HEK293 (cell line): ENCODE measurements around the gene TRAPPC2L.
A peak's percentile ranks its signal among the peaks of the same experiment; 100 is the strongest.

ENCODE experiments used
- GFI1B ChIP-seq: fragments of 450-650 bp; formaldehyde crosslinking; IDR thresholded peaks from 2 replicates; pipeline ENCODE4 v1.5.1; 2016; ENCODE audit warnings: missing biosample characterization, missing genetic modification characterization
- RBAK ChIP-seq: fragments of 450-650 bp; formaldehyde crosslinking; IDR thresholded peaks from 2 replicates; pipeline ENCODE4 v1.5.1; 2016; ENCODE audit warnings: missing biosample characterization, missing genetic modification characterization
- SP3 ChIP-seq: fragments of 450-650 bp; formaldehyde crosslinking; IDR thresholded peaks from 2 replicates; pipeline ENCODE4 v1.5.1; 2016; ENCODE audit warnings: missing biosample characterization, missing genetic modification characterization
- TRIM28 ChIP-seq: IDR thresholded peaks from 2 replicates; pipeline ENCODE4 v1.6.1; 2011; ENCODE audit warnings: low read length, control low read depth, borderline replicate concordance
- ZFP3 ChIP-seq: fragments of 450-650 bp; formaldehyde crosslinking; IDR thresholded peaks from 2 replicates; pipeline ENCODE4 v1.5.1; 2016; ENCODE audit warnings: low read depth, missing biosample characterization, missing genetic modification characterization
- ZNF132 ChIP-seq: fragments of 450-650 bp; formaldehyde crosslinking; IDR thresholded peaks from 2 replicates; pipeline ENCODE4 v1.5.1; 2017; ENCODE audit warnings: missing biosample characterization, missing genetic modification characterization, borderline replicate concordance
- ZNF266 ChIP-seq: fragments of 450-650 bp; formaldehyde crosslinking; IDR thresholded peaks from 2 replicates; pipeline ENCODE4 v1.5.1; 2016; ENCODE audit warnings: missing biosample characterization, missing genetic modification characterization, low read depth
- ZNF292 ChIP-seq: fragments of 450-650 bp; formaldehyde crosslinking; IDR thresholded peaks from 2 replicates; pipeline ENCODE4 v1.5.1; 2016; ENCODE audit warnings: low read depth, missing biosample characterization, missing genetic modification characterization, borderline replicate concordance
- ZNF335 ChIP-seq: fragments of 450-650 bp; formaldehyde crosslinking; conservative IDR thresholded peaks from 2 replicates; pipeline ENCODE4 v1.5.1; 2016; ENCODE audit warnings: missing biosample characterization, missing genetic modification characterization
- ZNF366 ChIP-seq: fragments of 450-650 bp; formaldehyde crosslinking; conservative IDR thresholded peaks from 2 replicates; pipeline ENCODE4 v1.5.1; 2016; ENCODE audit warnings: missing biosample characterization, missing genetic modification characterization
- ZNF394 ChIP-seq: fragments of 450-650 bp; formaldehyde crosslinking; IDR thresholded peaks from 2 replicates; pipeline ENCODE4 v1.5.1; 2016; ENCODE audit warnings: missing biosample characterization, missing genetic modification characterization, mild to moderate bottlenecking, moderate library complexity, borderline replicate concordance
- ZNF501 ChIP-seq: fragments of 450-650 bp; formaldehyde crosslinking; IDR thresholded peaks from 2 replicates; pipeline ENCODE4 v1.5.1; 2016; ENCODE audit warnings: missing biosample characterization, missing genetic modification characterization
- ZNF529 ChIP-seq: fragments of 450-650 bp; formaldehyde crosslinking; IDR thresholded peaks from 2 replicates; pipeline ENCODE4 v1.5.1; 2017; ENCODE audit warnings: missing genetic modification characterization, missing biosample characterization; ENCODE audit not compliant: insufficient replicate concordance
- ZNF530 ChIP-seq: fragments of 450-650 bp; formaldehyde crosslinking; IDR thresholded peaks from 2 replicates; pipeline ENCODE4 v1.5.1; 2016; ENCODE audit warnings: low read depth, missing biosample characterization, missing genetic modification characterization
- ZNF571 ChIP-seq: fragments of 450-650 bp; formaldehyde crosslinking; IDR thresholded peaks from 2 replicates; pipeline ENCODE4 v1.5.0; 2017; ENCODE audit warnings: missing biosample characterization, missing genetic modification characterization
- ZNF585B ChIP-seq: fragments of 450-650 bp; formaldehyde crosslinking; IDR thresholded peaks from 2 replicates; pipeline ENCODE4 v1.5.1; 2016; ENCODE audit warnings: missing biosample characterization, missing genetic modification characterization
- ZNF600 ChIP-seq: fragments of 450-650 bp; formaldehyde crosslinking; IDR thresholded peaks from 2 replicates; pipeline ENCODE4 v1.5.1; 2016; ENCODE audit warnings: missing biosample characterization, missing genetic modification characterization
- ZNF623 ChIP-seq: fragments of 450-650 bp; formaldehyde crosslinking; IDR thresholded peaks from 2 replicates; pipeline ENCODE4 v1.5.1; 2016; ENCODE audit warnings: missing biosample characterization, missing genetic modification characterization
- ZNF664 ChIP-seq: fragments of 450-650 bp; formaldehyde crosslinking; IDR thresholded peaks from 2 replicates; pipeline ENCODE4 v1.5.1; 2016; ENCODE audit warnings: missing biosample characterization, missing genetic modification characterization
- ZNF701 ChIP-seq: fragments of 450-650 bp; formaldehyde crosslinking; IDR thresholded peaks from 2 replicates; pipeline ENCODE4 v1.5.1; 2016; ENCODE audit warnings: missing biosample characterization, missing genetic modification characterization
- ZNF707 ChIP-seq: fragments of 450-650 bp; formaldehyde crosslinking; IDR thresholded peaks from 2 replicates; pipeline ENCODE4 v1.5.1; 2016; ENCODE audit warnings: missing biosample characterization, missing genetic modification characterization
- ZNF785 ChIP-seq: fragments of 450-650 bp; formaldehyde crosslinking; IDR thresholded peaks from 2 replicates; pipeline ENCODE4 v1.5.1; 2016; ENCODE audit warnings: missing biosample characterization, missing genetic modification characterization
- ZSCAN16 ChIP-seq: fragments of 450-650 bp; formaldehyde crosslinking; IDR thresholded peaks from 2 replicates; pipeline ENCODE4 v1.5.1; 2016; ENCODE audit warnings: missing biosample characterization, missing genetic modification characterization
- TF ChIP-seq, protein P1 (sequence below): fragments of 450-650 bp; formaldehyde crosslinking; IDR thresholded peaks from 2 replicates; pipeline ENCODE4 v1.5.1; 2017; ENCODE audit warnings: missing biosample characterization, missing genetic modification characterization
- TF ChIP-seq, protein P2 (sequence below): fragments of 450-650 bp; formaldehyde crosslinking; IDR thresholded peaks from 2 replicates; pipeline ENCODE4 v1.5.1; 2016; ENCODE audit warnings: missing biosample characterization, missing genetic modification characterization, borderline replicate concordance
- TF ChIP-seq, protein P3 (sequence below): fragments of 450-650 bp; formaldehyde crosslinking; IDR thresholded peaks from 2 replicates; pipeline ENCODE4 v1.5.1; 2016; ENCODE audit warnings: missing biosample characterization, missing genetic modification characterization
- TF ChIP-seq, protein P4 (sequence below): fragments of 450-650 bp; formaldehyde crosslinking; IDR thresholded peaks from 2 replicates; pipeline ENCODE4 v1.5.1; 2016; ENCODE audit warnings: missing biosample characterization, missing genetic modification characterization
- TF ChIP-seq, protein P5 (sequence below): fragments of 450-650 bp; formaldehyde crosslinking; IDR thresholded peaks from 2 replicates; pipeline ENCODE4 v1.5.1; 2016; ENCODE audit warnings: missing biosample characterization, missing genetic modification characterization

Gene TRAPPC2L

DNA sequence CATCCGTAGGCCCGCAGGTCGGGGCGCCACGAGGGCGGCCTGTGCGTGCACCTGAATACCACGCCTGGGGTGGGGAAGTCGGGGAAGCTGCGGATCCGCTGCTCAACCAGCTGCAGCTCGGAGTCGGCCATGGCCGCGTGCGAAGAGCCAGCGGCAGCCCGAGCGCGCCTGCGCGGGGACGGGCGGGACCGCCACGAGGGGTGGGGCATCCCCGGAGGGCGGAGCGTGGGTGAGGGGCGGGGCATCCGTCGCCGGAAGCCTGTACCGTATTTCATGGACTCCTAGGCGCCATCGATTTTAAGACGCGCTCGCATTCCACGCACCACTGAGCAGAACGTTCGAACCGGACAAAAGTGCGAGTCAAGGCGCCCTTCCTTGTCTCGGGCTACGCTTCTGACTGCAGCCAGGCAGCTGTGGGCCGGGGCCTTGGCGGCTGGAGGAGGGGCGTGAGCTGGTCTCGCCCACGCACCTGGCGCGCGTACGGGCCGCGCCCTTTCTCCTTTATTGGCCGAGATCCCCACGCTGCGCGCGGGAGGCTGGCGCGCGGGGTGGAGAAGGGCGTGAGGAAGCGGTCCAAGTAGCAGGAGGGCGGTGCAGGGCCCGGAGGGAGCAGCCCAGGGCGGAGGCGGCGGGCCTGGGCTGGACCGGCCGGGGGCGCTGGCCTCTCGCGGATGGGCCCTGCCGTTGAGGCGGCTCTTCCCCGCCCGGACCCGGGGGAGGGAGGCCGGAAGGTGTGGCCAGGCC is 45.0 kb upstream of the TRAPPC2L start, which contains the start of gene APRT (continued):
- TF ChIP-seq, protein P1, sequence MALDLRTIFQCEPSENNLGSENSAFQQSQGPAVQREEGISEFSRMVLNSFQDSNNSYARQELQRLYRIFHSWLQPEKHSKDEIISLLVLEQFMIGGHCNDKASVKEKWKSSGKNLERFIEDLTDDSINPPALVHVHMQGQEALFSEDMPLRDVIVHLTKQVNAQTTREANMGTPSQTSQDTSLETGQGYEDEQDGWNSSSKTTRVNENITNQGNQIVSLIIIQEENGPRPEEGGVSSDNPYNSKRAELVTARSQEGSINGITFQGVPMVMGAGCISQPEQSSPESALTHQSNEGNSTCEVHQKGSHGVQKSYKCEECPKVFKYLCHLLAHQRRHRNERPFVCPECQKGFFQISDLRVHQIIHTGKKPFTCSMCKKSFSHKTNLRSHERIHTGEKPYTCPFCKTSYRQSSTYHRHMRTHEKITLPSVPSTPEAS (tag by site-specific recombination): no peak
- TF ChIP-seq ZNF701 (tag by site-specific recombination): no peak
- TF ChIP-seq, protein P2, sequence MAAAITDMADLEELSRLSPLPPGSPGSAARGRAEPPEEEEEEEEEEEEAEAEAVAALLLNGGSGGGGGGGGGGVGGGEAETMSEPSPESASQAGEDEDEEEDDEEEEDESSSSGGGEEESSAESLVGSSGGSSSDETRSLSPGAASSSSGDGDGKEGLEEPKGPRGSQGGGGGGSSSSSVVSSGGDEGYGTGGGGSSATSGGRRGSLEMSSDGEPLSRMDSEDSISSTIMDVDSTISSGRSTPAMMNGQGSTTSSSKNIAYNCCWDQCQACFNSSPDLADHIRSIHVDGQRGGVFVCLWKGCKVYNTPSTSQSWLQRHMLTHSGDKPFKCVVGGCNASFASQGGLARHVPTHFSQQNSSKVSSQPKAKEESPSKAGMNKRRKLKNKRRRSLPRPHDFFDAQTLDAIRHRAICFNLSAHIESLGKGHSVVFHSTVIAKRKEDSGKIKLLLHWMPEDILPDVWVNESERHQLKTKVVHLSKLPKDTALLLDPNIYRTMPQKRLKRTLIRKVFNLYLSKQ (tag by site-specific recombination): no peak
- peak; percentile 89 for TF ChIP-seq ZNF600 (tag by site-specific recombination)
- TF ChIP-seq ZNF335 (tag by site-specific recombination): 0 out of 2 replicates have a peak, but pooled peaks have one; percentile 59
- no peak for TF ChIP-seq ZFP3 (tag by site-specific recombination)
- TF ChIP-seq TRIM28: peak; percentile 76; the same call in 1 of the 2 replicates
- TF ChIP-seq ZNF785: peak; percentile 83; the same call in 1 of the 2 replicates
- TF ChIP-seq ZNF266 (tag by site-specific recombination): no peak
- TF ChIP-seq ZNF292 (tag by site-specific recombination): no peak
- no peak for TF ChIP-seq ZNF571 (tag by site-specific recombination)
- peak; percentile 32; the same call in 1 of the 2 replicates for TF ChIP-seq ZNF501
- TF ChIP-seq, protein P3, sequence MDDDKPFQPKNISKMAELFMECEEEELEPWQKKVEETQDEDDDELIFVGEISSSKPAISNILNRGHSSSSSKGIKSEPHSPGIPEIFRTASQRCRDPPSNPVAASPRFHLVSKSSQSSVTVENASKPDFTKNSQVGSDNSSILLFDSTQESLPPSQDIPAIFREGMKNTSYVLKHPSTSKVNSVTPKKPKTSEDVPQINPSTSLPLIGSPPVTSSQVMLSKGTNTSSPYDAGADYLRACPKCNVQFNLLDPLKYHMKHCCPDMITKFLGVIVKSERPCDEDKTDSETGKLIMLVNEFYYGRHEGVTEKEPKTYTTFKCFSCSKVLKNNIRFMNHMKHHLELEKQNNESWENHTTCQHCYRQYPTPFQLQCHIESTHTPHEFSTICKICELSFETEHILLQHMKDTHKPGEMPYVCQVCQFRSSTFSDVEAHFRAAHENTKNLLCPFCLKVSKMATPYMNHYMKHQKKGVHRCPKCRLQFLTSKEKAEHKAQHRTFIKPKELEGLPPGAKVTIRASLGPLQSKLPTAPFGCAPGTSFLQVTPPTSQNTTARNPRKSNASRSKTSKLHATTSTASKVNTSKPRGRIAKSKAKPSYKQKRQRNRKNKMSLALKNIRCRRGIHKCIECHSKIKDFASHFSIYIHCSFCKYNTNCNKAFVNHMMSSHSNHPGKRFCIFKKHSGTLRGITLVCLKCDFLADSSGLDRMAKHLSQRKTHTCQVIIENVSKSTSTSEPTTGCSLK: no peak
- no peak for TF ChIP-seq ZNF132 (tag by site-specific recombination)
- TF ChIP-seq, protein P4, sequence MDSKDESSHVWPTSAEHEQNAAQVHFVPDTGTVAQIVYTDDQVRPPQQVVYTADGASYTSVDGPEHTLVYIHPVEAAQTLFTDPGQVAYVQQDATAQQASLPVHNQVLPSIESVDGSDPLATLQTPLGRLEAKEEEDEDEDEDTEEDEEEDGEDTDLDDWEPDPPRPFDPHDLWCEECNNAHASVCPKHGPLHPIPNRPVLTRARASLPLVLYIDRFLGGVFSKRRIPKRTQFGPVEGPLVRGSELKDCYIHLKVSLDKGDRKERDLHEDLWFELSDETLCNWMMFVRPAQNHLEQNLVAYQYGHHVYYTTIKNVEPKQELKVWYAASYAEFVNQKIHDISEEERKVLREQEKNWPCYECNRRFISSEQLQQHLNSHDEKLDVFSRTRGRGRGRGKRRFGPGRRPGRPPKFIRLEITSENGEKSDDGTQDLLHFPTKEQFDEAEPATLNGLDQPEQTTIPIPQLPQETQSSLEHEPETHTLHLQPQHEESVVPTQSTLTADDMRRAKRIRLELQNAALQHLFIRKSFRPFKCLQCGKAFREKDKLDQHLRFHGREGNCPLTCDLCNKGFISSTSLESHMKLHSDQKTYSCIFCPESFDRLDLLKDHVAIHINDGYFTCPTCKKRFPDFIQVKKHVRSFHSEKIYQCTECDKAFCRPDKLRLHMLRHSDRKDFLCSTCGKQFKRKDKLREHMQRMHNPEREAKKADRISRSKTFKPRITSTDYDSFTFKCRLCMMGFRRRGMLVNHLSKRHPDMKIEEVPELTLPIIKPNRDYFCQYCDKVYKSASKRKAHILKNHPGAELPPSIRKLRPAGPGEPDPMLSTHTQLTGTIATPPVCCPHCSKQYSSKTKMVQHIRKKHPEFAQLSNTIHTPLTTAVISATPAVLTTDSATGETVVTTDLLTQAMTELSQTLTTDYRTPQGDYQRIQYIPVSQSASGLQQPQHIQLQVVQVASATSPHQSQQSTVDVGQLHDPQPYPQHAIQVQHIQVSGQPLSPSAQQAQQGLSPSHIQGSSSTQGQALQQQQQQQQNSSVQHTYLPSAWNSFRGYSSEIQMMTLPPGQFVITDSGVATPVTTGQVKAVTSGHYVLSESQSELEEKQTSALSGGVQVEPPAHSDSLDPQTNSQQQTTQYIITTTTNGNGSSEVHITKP (tag by site-specific recombination): peak; percentile 74; the same call in 1 of the 2 replicates
- no peak for TF ChIP-seq ZNF664 (tag by site-specific recombination)
- TF ChIP-seq RBAK (tag by site-specific recombination): no peak
- TF ChIP-seq ZNF366 (tag by site-specific recombination): no peak
- TF ChIP-seq ZNF530 (tag by site-specific recombination): no peak
- TF ChIP-seq ZNF529 (tag by site-specific recombination): no peak
- TF ChIP-seq ZNF585B (tag by site-specific recombination): no peak
- peak; percentile 91 for TF ChIP-seq SP3 (tag by site-specific recombination)
- no peak for TF ChIP-seq GFI1B (tag by site-specific recombination)
- no peak for TF ChIP-seq ZSCAN16
- no peak for TF ChIP-seq ZNF707 (tag by site-specific recombination)
- no peak for TF ChIP-seq ZNF623 (tag by site-specific recombination)
- TF ChIP-seq ZNF394 (tag by site-specific recombination): peak; percentile 73; the same call in 1 of the 2 replicates
- TF ChIP-seq, protein P5, sequence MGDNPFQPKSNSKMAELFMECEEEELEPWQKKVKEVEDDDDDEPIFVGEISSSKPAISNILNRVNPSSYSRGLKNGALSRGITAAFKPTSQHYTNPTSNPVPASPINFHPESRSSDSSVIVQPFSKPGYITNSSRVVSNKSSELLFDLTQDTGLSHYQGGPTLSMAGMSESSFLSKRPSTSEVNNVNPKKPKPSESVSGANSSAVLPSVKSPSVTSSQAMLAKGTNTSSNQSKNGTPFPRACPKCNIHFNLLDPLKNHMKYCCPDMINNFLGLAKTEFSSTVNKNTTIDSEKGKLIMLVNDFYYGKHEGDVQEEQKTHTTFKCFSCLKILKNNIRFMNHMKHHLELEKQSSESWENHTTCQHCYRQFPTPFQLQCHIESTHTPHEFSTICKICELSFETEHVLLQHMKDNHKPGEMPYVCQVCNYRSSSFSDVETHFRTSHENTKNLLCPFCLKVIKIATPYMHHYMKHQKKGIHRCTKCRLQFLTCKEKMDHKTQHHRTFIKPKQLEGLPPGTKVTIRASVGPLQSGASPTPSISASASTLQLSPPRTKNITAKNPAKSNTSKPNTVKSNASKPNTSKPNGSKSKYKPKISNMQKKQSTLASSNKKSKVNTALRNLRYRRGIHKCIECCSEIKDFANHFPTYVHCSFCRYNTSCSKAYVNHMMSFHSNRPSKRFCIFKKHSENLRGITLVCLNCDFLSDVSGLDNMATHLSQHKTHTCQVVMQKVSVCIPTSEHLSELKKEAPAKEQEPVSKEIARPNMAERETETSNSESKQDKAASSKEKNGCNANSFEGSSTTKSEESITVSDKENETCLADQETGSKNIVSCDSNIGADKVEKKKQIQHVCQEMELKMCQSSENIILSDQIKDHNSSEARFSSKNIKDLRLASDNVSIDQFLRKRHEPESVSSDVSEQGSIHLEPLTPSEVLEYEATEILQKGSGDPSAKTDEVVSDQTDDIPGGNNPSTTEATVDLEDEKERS: no peak
